Bronchial epithelial cell (primary cell): ENCODE data around the gene RRAS2. TPM values are rescaled to one million over a fixed set of nuclear protein-coding genes. Genes with fewer than 3 reads are reported as not detected.

Source experiments
- DNase-seq: peaks from one replicate; pipeline ENCODE4 v3.0.0-alpha.2; 2010; ENCODE audit warnings: low read depth
- FAIRE-seq: peaks from 2 replicates; lab custom pipeline; 2011; peaks lifted over from hg19 to GRCh38; lab: Jason Lieb, UNC
- H3K27me3 ChIP-seq: 2 replicates; pipeline ENCODE4 v1.5.1; 2011; ENCODE audit warnings: low read length; ENCODE audit not compliant: control insufficient read depth, insufficient read depth
- H3K36me3 ChIP-seq: 2 replicates; pipeline ENCODE4 v1.5.1; 2011; ENCODE audit warnings: low read length; ENCODE audit not compliant: control insufficient read depth, insufficient read depth
- H3K4me3 ChIP-seq: 2 replicates; pipeline ENCODE4 v1.5.1; 2011; ENCODE audit warnings: mild to moderate bottlenecking, low read depth, low read length, control low read depth
- CTCF ChIP-seq: IDR thresholded peaks from 2 replicates; pipeline ENCODE4 v1.5.1; 2011; ENCODE audit warnings: mild to moderate bottlenecking, moderate library complexity, low read length, control low read depth, inconsistent platforms; ENCODE audit not compliant: insufficient read depth, severe bottlenecking
- total RNA-seq: library from RNA; depleted of rRNA; stranded (reverse); fragments of >200 nt; gene quantifications from 2 replicates; pipeline ENCODE4 v1.2.1, GENCODE V29; 2014

RRAS2 gene
- total RNA-seq, 1 donor from 2014 or later = 235 TPM

DNA sequence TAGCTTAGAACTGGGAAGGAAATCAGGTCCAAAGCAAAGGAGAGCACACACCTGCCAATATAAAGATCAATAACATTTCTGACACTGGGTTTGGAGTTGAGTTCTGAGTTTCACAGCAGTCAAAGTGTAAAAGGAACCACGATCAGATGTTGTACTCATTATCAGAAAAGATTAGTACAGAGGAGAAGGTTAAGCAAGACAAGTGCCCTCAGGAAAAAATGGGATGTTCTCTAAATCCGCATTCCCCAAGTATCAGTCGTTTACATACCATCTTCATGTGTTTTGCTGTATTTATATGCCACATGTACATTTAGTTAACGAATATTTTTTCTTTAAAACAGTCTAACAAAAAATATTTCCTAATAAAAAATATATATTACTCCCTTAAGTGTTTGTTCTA is 23.0 kb upstream of the RRAS2 start:
- no peak for FAIRE-seq
- H3K27me3 ChIP-seq = no peaks in the 10 kb centered on the region
- DNase-seq = no peak
- H3K4me3 ChIP-seq = no peak overlapping the region
- TF ChIP-seq CTCF = no peak
- H3K36me3 ChIP-seq = no peaks in the 10 kb centered on the region

GRCh38 chr11:14380947-14381561 is 22.1 kb upstream of the RRAS2 start:
- DNase-seq = peak; percentile 53
- FAIRE-seq = no peak
- Histone ChIP-seq H3K36me3 (no peaks in the 10 kb centered on the region), H3K27me3 (no peaks in the 10 kb centered on the region), H3K4me3 (peak overlapping the region; percentile 51)
- no peak for TF ChIP-seq CTCF

DNA sequence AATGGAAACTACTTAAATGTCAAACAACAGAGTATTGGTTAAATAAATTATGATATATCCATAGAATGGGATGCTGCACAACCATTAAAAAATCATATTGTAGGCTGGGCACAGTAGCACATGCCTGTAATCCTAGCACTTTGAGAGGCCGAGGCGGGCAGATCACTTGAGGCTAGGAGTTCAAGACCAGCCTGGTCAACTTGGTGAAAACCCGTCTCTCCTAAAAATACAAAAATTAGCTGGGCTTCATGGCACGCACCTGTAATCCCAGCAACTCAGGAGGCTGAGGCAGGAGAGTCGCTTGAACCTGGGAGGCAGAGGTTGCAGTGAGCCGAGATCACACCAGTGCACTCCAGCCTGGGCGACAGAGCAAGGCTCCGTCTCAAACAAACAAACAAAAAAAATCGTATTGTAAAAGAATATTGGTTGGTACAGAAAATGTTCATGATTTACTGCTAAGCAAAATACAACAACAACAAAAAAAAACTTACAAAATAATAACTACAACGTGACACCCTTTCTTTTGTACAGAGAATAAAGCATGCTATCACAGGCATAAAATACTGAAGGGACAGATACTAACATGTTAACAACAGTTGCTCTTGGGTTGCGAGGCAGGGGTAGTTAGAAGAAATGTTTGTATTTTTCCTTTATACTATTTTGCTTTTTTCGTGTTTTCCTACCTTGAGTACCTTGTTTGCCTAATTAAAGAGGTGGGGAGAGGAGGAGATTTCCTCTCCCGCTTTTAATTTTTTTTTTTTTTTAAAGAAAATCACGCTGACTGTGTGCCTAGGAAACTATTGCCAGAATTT is 21.3 kb upstream of the RRAS2 start:
- H3K27me3 ChIP-seq = no peaks in the 10 kb centered on the region
- DNase-seq = no peak
- no peaks in the 10 kb centered on the region for H3K36me3 ChIP-seq
- TF ChIP-seq CTCF = no peak
- no peak for FAIRE-seq
- H3K4me3 ChIP-seq = peak overlapping the region; percentile 51

DNA sequence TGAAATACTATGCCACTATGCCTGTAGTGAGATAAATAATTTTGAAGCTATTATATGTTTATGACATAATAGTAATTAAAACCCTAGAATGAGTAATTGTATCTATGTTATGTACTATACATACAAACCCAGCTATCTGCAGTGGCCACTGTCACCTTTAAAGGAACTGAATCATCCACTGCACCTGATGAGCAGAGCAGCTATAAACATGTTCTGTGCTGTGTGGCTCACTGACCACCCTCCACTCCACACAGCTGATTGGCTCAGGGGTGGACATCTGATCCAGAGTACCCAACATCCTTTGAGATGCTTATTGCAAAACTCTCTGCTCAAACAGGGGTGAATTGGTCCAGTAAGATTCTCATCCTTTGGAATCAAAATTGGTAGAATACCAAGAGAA is 19.2 kb upstream of the RRAS2 start:
- DNase-seq (peak; percentile 65), FAIRE-seq (no peak)
- Histone ChIP-seq H3K27me3 (no peaks in the 10 kb centered on the region), H3K4me3 (no peak overlapping the region), H3K36me3 (no peaks in the 10 kb centered on the region)
- no peak for TF ChIP-seq CTCF

DNA sequence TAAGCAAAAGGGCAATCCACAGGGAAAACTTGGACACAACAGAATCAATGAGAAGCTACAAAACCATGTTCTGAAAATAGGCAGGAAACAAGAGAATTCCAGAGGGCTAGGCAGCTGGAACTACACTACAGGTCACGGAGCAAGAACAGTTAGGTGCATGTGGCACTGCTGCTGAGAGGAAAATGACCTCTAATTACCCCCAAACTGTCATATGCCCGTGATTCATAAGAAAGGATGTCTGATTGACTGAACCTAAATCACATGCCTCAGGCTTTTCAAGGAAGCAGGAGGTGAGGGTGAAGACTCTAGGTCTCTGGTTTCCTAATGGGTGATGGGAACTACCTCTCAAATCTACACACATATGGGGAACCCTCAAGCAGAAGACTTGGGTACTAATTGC is 17.9 kb upstream of the RRAS2 start:
- no peak for TF ChIP-seq CTCF
- FAIRE-seq (no peak), DNase-seq (peak; percentile 55)
- Histone ChIP-seq H3K27me3 (no peaks in the 10 kb centered on the region), H3K36me3 (no peaks in the 10 kb centered on the region), H3K4me3 (no peak overlapping the region)
